ENCODE results near the gene FUT3.

FUT3 gene

DNA sequence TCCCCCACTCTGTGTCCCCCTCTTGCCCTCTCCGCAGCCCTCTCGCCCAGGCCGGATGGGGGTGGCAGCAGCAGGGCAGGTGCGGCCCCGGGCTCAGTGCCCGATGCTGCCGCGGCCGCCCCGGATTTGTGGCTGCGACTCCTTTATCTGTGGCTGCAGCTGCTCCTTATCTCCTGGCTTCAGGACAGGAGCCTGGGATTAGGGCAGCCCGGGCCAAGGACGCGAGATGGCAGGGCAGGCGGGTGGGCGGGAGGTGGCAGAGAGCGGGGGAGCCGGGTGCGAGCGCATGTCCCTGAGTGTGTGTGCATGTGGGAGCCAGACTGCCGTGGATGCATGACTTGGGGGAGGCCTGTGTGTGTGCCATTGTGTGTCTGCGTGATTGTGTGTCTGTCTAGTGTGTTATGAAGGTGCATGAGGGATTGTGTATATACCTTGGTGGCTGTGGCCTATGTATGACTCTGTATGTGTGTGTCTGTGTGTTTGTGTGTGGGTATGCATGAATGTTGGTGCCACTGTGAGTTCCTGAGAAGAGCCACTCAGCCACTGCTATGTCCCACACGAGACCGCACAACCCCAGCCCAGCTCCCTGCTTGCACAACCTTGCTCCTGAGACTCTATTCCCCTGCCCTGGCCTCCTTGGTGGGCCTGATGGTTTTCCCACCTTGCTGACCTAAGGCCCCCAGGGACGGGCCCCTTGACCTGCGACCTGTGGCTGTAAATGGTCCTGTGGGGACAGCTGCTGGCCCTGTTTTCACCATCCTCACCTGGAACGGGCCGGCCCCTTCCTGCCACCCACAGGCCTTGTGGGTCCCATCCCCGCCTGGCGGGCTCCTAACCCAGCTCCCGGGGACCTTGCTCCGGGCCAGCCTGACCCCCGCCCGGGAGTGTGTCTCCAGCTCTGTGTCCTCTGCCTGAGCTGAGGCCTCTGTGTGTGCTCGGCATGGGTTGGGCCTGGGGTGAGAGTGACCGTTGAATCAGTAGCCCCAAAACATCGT is 51.7 kb downstream of the FUT3 start:
- DNase-seq, result no peak

DNA sequence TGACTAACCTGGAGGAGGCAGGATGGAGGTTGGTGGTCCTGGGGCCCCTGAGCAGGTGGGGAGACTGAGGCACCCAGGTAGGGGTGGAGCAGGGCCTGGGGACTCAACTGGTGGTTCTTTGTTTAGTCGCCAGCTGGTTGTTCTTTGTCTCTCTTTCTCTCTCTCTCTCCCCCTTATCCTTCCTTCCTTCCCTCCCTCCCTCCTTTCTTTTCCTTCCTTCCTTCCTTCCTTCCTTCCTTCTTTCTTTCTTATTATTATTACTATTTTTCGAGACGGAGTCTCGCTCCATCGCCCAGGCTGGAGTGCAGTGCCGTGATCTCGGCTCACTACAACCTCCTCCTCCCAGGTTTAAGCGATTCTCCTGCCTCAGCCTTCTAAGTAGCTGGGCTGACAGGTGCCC is 53.0 kb downstream of the FUT3 start:
- DNase-seq, result no peak

DNA sequence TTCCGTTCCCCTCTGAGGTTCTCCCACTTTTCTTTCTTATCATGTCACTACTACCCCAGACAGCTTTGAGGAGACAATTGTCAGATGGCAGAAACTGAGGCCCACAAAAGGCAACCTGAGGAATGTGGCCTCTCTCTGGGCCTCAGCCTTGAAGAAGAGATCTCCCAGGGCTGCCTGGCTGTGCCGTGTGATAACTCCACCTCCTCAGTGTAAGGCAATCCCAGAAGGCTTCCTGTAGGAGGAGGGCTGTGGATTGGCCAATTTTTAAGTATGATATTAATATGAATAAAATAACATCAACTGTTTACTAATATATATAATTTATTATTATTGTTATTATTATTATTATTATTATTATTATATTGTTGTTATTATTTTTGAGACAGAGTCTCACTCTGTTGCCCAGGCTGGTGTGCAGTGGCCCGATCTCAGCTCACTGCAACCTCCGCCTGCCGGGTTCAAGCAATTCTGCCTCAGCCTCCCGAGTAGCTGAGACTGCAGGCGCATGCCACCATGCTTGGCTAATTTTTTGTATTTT is 55.8 kb downstream of the FUT3 start:
- DNase-seq, result no peak

DNA sequence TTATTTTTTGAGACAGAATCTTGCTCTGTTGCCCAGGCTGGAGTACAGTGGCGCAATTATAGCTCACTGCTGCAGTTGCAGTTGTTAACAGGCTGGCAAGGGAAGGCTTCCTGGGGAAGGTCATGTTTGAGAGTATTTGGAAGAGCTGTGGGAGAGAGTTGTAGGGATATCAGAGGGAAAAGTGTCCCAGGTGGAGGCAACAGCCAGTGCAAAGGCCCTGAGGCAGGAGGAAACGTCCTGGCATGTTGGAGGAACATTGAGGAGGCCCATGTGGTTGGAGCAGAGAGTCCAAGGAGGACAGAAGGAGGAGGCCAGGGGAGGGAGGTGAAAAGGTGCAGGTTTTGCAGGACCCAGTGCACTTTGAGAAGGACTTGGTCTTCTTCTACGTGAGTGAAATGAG is 58.1 kb downstream of the FUT3 start:
- no peak for DNase-seq

Measured in NCI-H187 treated with DMSO at 0.1 percent for 48 hours (cell line).